ELF-1 (cell line): ENCODE results near the gene ERICH2.

Source experiments
- DNase-seq: peaks from one replicate; pipeline ENCODE4 v3.0.0-alpha.2; 2016; ENCODE audit warnings: low read depth, low spot score

ERICH2 gene

DNA sequence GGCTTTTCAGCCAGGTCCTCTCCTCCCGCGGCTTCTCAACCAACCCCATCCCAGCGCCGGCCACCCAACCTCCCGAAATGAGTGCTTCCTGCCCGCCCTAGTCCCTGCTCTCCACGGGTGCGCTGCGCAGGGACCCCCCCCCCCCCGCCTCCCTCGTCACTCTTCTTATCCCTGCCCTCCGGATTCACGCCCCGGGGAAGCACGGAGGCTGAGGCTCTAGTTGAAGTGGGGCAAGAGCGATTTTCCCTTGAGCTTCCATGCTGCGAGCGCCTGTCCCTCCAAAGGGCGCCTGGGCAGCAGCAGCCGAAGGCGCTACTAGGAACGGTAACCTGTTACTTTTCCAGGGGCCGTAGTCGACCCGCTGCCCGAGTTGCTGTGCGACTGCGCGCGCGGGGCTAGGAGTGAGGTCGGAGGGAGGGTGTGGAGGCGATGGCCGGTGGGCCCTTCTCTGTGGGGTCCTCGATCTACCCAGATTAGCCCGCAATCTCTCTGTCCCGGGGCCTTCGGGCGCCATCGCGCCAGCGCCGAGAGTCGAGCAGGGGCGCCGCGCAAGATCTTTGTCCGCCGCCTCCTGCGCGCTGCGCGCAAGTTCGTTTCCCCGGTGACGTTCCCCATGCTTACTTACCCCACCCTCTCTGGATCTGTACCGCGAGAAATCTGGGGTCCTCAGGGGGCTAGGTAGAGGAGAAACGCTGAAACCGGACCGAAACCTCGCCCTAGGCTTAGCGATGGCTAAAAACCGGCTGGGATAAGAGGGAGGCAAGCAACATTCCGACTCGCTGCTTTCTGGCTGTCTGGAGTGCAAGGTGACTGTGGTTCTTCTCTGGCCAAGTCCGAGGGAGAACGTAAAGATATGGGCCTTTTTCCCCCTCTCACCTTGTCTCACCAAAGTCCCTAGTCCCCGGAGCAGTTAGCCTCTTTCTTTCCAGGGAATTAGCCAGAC lies 47.2 kb downstream of the ERICH2 start:
- peak; percentile 53 for DNase-seq

GRCh38 chr2:170818036-170818751 lies 48.0 kb downstream of the ERICH2 start:
- DNase-seq = peak; percentile 29

DNA sequence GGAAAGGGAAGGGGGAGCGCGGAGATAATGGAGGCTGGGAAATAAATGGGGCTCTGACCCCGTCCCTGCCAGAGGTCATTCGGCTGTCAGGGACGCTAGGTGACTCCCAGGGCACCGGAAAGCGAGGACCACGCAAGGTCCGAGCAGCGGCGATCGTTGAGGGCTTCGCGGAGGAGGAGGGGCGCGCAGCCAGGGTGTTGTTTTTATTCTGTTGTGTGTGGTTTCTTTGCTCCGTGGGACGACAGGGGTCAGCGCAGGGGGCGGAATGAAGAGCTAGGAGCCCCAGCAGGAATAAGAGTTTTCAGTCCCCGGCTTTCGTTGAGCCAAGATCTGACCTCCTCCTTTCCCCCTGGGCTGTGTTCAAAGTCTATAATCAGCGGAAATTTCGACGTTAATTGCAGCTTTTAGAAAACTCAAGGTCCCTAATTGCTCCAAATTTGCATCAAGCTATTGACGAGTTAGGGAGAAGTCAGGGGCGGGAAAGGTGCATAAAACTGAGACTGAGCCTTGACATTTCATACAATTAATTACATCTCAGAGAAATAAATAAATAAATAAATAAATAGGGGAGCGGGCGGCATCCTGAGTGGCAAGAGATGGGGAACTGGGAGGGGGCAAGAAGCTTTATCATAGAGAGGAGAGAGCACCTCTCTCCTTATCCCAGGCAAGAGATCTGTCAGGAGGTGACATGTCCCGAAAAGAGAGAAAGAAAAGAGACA lies 48.7 kb downstream of the ERICH2 start:
- DNase-seq = peak; percentile 37

GRCh38 chr2:170819680-170820664 lies 49.8 kb downstream of the ERICH2 start:
- peak; percentile 74 for DNase-seq

DNA sequence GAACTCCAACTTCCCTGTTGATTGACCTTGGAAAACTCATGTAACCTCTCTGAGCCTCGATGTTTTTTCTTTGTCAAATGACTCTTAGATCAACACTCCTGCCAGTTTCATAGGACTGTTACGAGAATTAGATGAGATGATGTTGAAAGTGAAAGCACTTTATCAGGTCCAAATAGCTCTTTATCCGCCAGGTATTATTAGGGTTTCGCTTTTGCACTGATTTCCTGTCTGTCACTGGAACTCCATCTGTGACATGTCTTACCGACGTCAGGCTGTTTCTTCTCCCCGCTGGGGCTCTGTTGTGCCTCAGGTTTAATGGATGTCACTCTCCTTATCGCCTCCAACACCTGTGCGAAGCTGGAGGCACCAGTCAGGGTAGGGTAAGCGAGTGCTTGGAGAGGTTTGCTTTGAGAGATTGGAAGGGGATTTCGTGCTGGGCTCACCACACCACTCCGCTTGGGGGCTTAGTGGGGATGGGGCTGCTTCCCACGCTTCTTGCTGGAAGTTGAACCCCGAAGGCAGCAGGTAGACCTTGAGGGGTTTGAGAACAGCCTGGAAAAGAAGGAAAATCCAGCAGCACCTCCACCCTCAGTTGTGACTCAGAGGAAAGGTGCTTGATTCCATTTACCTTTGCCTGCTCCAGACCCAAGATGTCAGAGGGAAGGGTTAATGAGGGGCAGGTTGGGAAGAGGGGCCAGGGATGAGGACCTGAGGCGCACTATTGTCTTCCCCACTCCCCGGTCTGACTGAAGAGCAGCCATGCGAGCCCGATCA lies 50.8 kb downstream of the ERICH2 start:
- DNase-seq = no peak

DNA sequence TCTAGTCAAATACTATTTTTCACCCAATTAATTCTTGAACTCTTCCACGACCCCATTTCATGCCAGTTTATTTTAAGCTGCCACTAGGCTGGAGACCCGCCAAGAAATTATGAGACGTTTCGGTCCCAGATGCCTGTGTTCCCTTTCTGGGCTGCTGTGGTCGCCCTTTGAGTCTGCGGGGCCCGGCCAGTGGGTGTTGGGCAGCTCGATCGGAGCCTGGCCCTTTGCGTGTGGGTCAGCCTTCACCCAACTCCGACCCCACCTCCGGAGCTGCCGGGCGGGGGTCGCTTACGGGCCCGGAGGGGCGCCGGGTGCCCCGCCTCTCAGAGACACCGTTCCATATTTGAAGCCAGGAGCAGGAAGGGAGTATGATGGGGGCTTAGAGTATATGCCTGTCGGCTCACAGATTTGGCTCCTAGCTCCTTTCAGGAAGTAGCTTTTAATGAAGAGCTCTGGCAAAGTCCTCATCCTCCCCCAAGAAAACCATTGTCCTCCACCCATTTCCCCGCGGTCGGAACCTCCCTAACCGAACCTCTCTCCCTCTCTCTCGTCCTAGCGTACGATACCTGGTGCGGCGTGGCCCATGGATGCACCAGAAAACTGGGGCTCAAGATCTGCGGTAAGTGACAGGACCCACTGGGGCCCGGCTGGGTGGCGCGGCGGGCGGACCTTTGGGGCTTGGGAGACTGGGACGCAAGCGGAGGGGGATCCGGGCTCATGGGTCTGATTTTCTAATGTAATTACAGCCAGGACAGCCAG lies 51.5 kb downstream of the ERICH2 start:
- no peak for DNase-seq

DNA sequence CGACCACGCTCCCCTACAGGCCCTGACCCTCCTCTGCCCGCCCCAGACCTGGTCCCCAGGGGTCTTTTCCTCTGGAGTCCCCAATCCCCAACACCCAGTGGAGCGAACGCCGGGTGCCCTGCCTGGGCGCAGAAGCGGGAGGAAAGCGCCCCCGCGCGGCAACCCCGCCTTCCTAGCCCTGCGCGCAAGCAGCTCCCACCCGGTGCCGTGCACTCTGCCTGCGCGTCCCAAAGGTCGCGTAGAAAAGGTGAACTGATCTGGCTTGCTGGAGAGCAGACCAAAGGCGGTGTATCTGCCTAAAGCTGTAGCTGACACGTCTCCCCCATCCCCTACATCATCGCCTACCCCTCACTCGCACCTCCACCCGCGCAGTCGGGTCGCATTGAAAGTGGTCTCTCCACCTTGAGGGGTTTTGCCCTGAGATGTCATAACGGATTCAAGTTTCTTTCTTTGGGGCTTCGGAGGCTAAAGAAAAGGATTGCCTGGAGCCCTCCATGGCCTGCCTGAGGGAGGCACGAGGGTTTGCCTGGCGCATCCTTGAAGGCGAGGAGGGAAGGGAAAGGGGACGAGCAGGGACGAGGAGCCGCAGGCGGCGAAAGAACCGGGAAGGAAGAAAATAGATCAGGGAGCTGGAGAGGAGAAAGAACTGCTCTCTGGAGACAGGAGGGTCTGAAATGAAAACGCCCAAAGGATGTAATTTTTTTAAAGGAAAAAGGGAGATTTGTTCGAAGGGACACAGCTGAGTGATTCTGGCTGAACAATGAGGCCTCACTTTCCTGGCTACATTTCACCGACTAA lies 52.3 kb downstream of the ERICH2 start:
- peak; percentile 50 for DNase-seq

DNA sequence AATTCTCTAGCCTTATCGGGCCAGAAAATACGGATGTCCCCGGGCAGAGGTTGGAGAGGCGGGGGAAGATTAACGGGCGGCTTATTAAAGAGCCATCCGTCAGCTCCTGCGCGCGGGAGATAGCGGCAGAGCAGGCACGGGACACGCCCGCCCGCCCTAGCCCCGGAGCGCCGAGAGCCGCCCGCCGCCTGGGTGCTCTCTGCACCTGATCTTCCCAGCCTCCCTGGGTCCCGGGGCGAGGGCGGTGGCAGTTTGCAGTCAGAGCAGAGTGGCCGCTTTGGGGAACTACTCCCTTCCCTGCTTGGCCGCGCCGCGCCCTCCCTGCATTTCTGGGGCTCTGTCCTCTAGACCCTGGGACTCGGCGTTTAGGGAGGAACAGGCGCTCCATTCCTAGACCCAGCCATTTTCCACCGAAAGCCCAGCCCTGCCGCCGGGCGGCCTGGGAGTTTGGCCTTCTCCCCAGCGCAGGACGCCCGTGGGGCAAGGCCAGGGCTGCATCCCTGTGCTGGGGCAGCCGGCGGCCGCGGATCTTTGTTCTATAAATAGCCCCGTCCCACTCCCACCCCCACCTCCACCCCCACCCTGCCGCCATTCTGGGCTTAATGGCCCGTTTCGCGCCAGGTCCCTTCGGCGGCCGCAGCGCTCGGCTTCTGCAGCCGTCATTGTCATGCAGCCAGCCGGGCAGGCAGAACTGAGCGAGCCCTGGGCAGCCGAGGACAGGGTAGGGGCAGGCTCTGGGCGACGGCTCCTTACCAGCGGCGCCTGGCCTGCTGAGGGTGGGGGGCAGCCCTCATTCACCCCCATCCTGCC lies 53.1 kb downstream of the ERICH2 start:
- peak; percentile 69 for DNase-seq

- DNase-seq = no peak
Observed at GRCh38 chr2:170823898-170824215, 53.7 kb downstream of the ERICH2 start.

GRCh38 chr2:170824526-170825015 lies 54.4 kb downstream of the ERICH2 start:
- DNase-seq = no peak

DNA sequence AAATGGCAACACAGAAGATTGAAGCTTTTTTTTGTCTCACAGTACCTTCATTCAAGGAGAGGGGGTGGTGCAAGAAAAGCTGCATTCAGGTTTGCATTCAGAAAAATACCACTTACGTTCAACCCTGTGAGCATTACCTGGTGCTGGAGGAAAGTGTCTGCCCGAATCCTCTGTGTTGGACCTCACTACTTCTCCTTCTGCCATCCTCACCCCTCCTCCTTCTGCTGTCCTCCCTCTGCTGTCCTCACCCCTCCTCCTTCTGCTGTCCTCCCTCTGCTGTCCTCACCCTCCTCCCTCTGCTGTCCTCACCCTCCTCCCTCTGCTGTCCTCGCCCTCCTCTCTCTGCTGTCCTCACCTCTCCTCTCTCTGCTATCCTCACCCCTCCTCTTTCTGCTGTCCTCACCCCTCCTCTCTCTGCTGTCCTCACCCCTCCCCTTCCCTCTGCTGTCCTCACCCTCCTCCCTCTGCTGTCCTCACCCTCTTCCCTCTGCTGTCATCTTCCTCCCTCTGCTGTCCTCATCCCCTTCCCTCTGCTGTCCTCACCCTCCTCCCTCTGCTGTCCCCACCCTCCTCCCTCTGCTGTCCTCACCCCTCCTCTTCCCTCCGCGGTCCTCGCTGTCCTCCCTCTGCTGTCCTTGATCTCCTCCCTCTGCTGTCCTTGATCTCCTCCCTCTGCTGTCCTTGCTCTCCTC lies 57.8 kb downstream of the ERICH2 start:
- no peak for DNase-seq

DNA sequence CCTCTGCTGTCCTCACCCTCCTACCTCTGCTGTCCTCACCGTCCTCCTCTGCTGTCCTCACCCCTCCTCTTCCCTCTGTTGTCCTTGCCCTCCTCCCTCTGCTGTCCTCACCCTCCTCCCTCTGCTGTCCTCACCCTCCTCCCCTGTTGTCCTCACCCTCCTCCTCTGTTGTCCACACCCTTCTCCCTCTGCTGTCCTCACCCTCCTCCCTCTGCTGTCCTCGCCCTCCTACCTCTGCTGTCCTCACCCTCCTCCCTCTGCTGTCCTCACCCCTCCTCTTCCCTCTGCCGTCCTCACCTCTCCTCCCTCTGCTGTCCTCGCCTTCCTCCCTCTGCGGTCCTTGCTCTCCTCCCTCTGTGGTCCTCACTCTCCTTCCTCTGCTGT lies 58.3 kb downstream of the ERICH2 start:
- no peak for DNase-seq

- no peak for DNase-seq
Observed at GRCh38 chr2:170829036-170829435, 58.9 kb downstream of the ERICH2 start.

DNA sequence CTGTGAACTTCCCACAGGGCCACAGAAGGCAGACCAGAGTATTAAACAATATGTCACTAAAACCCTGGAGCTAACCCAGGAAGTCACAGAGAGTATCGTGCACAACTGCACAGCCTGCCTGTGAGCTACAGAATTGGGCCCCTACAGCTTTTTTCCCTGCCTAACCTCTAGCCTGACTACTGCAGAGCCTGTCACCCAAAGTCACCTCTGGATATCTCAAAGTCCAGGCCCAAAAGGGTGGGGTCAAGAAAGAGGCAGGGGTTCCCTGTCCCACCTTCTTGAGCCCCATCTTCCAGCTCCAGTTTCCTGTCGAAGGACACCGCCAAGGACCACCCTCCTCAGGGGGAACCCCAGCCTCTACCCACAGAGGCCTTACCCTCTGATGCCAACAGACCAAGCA lies 60.0 kb downstream of the ERICH2 start:
- no peak for DNase-seq

GRCh38 chr2:170831115-170831514 lies 60.9 kb downstream of the ERICH2 start:
- no peak for DNase-seq

GRCh38 chr2:170836027-170836426 lies 65.8 kb downstream of the ERICH2 start:
- DNase-seq = no peak

DNA sequence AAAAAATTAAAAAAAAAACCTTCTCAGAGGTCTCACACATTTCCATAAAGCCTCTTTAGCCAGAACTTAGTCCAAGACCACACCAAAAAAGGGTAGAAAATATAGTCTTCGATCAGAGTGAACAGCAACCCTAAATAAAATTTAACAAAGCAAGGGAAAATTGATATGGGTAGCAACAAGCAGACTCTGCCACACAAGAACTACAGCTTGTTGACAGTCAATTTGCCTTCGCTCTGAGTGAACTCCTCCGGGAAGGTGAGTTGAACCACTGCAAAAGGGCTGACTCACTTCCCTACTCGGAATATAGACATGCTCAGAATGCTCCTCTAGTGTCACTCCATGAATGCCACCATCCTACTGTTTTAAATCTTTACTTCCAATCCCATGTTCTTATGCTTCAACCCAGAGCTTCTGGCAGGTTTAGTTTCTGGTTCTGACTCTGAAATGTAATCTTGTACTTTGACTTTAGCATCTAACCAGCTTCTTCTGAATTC lies 70.6 kb downstream of the ERICH2 start:
- no peak for DNase-seq
